Activated CD4-positive, alpha-beta memory T cell treated with anti-CD3 and anti-CD28 coated beads, Interleukin-2, amount 10 ng/mL, durations not matched to agents 7 days and 5 days (primary cell): Measurements from ENCODE around the gene XPO4. TPM values are rescaled to one million over a fixed set of nuclear protein-coding genes. Genes with fewer than 3 reads are reported as not detected.
A peak's percentile ranks its signal among the peaks of the same experiment; 100 is the strongest.
"Not testable (repeated sequence)": the region's sequence is repeated elsewhere in the genome, so short reads cannot be mapped to it uniquely, and the experiment has no call there.

Experiments used
- CTCF ChIA-PET: fragments of 350-600 bp; sonication (Branson Sonifier 250); formaldehyde crosslinking; loops from one replicate; lab custom pipeline; 2021; ENCODE audit warnings: antibody characterized with exemption, inconsistent platforms; lab: Charles Lee
- POLR2A ChIA-PET: fragments of 350-600 bp; sonication (Branson Sonifier 250); formaldehyde crosslinking; loops from one replicate; lab custom pipeline; 2021; ENCODE audit warnings: antibody characterized with exemption; lab: Charles Lee
- DNase-seq: peaks from one replicate; pipeline ENCODE4 v3.0.0-alpha.2; 2020
- H3K27ac Mint-ChIP-seq: one replicate; pipeline ENCODE4 v1.8.0; 2021; ENCODE audit warnings: mild to moderate bottlenecking, mixed read lengths
- H3K27me3 Mint-ChIP-seq: one replicate; pipeline ENCODE4 v1.8.0; 2021; ENCODE audit warnings: mixed read lengths
- H3K36me3 Mint-ChIP-seq: one replicate; pipeline ENCODE4 v1.8.0; 2021; ENCODE audit warnings: low read depth, mixed read lengths
- H3K4me1 Mint-ChIP-seq: one replicate; pipeline ENCODE4 v1.8.0; 2021; ENCODE audit warnings: mixed read lengths
- H3K4me3 Mint-ChIP-seq: one replicate; pipeline ENCODE4 v1.8.0; 2021; ENCODE audit warnings: mild to moderate bottlenecking, mixed read lengths
- H3K9me3 Mint-ChIP-seq: one replicate; pipeline ENCODE4 v1.8.0; 2021; ENCODE audit warnings: mixed read lengths
- total RNA-seq, 2 experiments: library from RNA; stranded (reverse); gene quantifications; one replicate each; pipeline ENCODE4 v1.2.3, GENCODE V29; 2021

XPO4 gene
- total RNA-seq, 2 experiments from 2014 or later: 16.4 to 16.8 TPM

DNA sequence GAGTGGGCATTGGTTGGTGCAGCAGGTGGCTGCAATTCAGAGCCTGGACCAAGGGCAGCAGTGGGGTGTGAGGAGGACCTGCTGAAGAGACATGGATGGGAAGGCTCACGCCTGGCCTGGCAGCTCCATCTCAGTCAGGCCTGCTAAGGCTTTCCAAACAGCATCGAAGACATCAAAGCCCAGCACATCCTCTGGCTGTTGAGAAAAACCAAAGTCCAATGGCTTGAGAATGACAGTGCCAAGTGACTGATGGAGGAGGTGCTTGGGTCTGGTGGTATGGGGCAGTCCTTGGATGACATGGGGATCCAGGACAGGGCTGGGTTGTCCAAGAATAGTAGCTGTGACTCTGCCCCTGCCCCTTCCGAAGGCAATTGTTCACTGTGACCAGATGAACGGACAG, 19.0 kb upstream of the XPO4 start:
- H3K36me3 Mint-ChIP-seq: no peaks in the 10 kb centered on the region
- CTCF ChIA-PET: interaction anchor here (0.9 kb wide), 1 partner anchor 11 kb away, joined by 3 read pairs; no protein-coding TSS in a partner anchor

DNA sequence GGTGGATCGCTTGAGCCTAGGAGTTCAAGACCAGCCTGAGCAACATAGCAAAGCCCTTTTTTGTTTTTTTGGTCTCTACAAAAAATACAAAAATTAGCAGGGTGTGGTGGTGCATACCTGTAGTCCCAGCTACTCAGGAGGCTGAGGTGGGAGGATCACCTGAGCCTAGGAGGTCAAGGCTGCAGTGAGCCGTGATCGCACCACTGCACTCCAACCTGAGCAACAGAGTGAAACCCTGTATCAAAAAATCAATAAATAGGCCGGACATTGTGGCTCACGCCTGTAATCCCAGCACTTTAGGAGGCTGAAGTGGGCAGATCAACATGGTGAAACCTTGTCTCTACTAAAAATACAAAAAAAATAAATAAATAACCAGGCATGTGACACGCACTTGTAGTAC, 13.1 kb upstream of the XPO4 start:
- H3K27me3 Mint-ChIP-seq, DNase-seq, H3K4me1 Mint-ChIP-seq, H3K27ac Mint-ChIP-seq, H3K36me3 Mint-ChIP-seq, POLR2A ChIA-PET, H3K4me3 Mint-ChIP-seq, H3K9me3 Mint-ChIP-seq: not testable (repeated sequence)
- CTCF ChIA-PET: interaction anchor here (0.6 to 1.0 kb wide), 2 partner anchors 11 to 31 kb away, joined by 3 read pairs; no protein-coding TSS in a partner anchor

More for the DNA sequence above, 19.0 kb upstream of the XPO4 start:
- Mint-ChIP-seq H3K4me1 (no peaks in the 10 kb centered on the region), H3K27ac (no peak overlapping the region), H3K4me3 (no peak overlapping the region), H3K27me3 (no peaks in the 10 kb centered on the region), H3K9me3 (no peaks in the 10 kb centered on the region)
- POLR2A ChIA-PET: interaction anchor here (1.3 kb wide), 1 partner anchor 19 kb away, joined by 3 read pairs; the partner anchor contains the start of gene XPO4
- DNase-seq: no peak

DNA sequence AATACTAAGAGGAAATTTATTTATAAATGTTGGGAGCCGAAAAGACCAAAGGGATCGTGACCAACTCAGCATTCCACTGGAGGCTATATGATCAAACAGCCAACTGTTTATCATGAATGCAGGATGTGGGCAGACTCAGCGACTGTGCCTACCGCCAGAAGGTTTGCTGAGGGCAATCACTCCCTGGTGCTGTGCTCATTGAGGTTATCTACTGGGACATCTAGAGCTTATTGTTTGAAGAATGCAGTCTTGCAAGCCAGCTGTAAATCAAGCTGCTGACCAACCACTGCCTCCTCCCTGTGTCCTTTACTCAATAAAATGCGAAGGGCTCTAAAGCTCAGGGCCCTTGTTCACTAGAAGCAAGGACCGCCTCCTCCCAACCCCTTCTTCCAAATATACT, 8.5 kb upstream of the XPO4 start:
- ChIA-PET POLR2A (interaction anchor here (1.8 kb wide), 1 partner anchor 10 kb away, joined by 4 read pairs; no protein-coding TSS in a partner anchor), CTCF (no interaction called here)
- no peaks in the 10 kb centered on the region for H3K36me3 Mint-ChIP-seq
- no peak overlapping the region for H3K27ac Mint-ChIP-seq
- no peak for DNase-seq
- H3K27me3 Mint-ChIP-seq: peaks cover 20% of the 10 kb centered on the region
- no peaks in the 10 kb centered on the region for H3K9me3 Mint-ChIP-seq
- H3K4me1 Mint-ChIP-seq: no peaks in the 10 kb centered on the region
- no peak overlapping the region for H3K4me3 Mint-ChIP-seq

GRCh38 chr13:20908714-20909497, 6.4 kb upstream of the XPO4 start:
- H3K4me3 Mint-ChIP-seq: no peak overlapping the region
- CTCF ChIA-PET: no interaction called here
- DNase-seq: no peak
- no peaks in the 10 kb centered on the region for H3K36me3 Mint-ChIP-seq
- POLR2A ChIA-PET: interaction anchor here (0.6 kb wide), 1 partner anchor 18 kb away, joined by 4 read pairs; no protein-coding TSS in a partner anchor
- peaks cover 20% of the 10 kb centered on the region for H3K27me3 Mint-ChIP-seq
- no peaks in the 10 kb centered on the region for H3K9me3 Mint-ChIP-seq
- peaks cover 2% of the 10 kb centered on the region for H3K4me1 Mint-ChIP-seq
- no peak overlapping the region for H3K27ac Mint-ChIP-seq

DNA sequence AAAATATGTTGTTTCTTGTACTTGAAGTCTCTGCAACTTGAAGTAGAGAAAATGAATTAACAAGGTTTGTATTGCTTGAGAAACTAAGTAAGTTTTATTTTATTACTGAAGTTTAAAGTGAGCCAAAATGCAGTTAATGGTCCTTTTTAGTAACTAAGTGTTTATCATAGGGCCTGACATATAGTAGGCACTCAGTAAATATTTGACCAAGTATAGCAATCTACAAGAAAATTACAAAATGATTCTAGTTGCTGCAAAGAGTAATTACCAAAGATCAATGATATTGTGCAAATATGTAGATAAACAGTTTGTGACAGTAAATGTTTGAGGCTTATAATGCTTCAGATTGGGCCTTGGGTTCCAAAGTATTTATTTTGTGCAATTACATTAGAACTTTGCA, 2.4 kb upstream of the XPO4 start:
- Mint-ChIP-seq H3K27me3 (peaks cover 13% of the 10 kb centered on the region), H3K9me3 (no peaks in the 10 kb centered on the region), H3K27ac (no peak overlapping the region), H3K4me3 (no peak overlapping the region), H3K4me1 (peaks cover 23% of the 10 kb centered on the region), H3K36me3 (peaks cover 6% of the 10 kb centered on the region)
- DNase-seq: no peak
- ChIA-PET POLR2A (no interaction called here), CTCF (interaction anchor here (1.2 kb wide), 1 partner anchor 20 kb away, joined by 3 read pairs; no protein-coding TSS in a partner anchor)

- Mint-ChIP-seq H3K27me3 (peaks cover 3% of the 10 kb centered on the region), H3K4me3 (peak overlapping the region; percentile 92), H3K36me3 (peaks cover 20% of the 10 kb centered on the region), H3K27ac (peak overlapping the region; percentile 89), H3K4me1 (peaks cover 36% of the 10 kb centered on the region), H3K9me3 (no peaks in the 10 kb centered on the region)
- POLR2A ChIA-PET: interaction anchor here (0.7 to 3.3 kb wide), 11 partner anchors 9 to 483 kb away, joined by 3 to 31 read pairs (median 5); partner anchors contain the start of genes EEF1AKMT1, MRPL57 and SKA3
- DNase-seq: no peak
- CTCF ChIA-PET: no interaction called here
Measured at GRCh38 chr13:20903164-20903475, 574 bp upstream of the XPO4 start.

DNA sequence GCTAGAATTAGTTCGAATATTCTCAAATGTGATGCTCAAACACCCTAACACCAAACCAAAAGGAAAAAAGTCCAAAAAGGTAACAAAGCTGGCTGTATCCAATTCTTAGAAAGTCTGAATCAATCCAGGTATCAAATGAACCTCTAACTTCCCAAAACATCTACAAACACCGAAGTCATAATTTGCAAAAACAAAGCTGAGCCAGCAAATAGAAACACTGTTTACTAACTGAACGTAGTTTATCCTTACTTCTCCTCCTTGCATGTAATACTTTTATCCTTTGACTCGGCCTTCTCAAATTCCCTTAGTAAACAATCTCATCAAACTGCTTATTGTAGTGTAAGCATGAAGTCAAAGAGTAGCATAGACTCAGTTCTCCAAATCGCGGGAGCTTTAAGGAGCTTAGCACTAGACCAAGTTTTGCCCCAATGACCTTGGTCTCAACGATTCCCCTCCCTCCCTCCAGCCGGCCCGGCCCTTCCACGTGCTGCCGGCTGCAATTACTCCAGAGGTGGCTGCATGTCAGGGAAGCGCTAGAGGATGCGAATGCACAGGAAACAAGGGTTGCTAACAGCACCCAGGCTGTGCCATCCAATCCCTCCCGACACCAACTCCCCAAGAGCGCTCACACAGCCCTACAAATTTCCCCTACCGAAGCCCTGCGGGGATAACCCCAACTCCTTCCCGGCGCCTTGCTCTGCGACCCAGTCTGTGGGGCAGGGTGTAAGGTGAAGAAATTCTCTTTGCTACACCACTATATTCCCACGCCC, 693 bp downstream of the XPO4 start:
- peak; percentile 33 for DNase-seq
- ChIA-PET POLR2A (interaction anchor here (0.5 to 3.3 kb wide), 15 partner anchors 7 to 833 kb away, joined by 3 to 31 read pairs (median 5); partner anchors contain the start of genes EEF1AKMT1, MRPL57 and SKA3), CTCF (interaction anchor here (1.0 to 1.7 kb wide), 3 partner anchors 10 to 74 kb away, joined by 3 to 5 read pairs (median 3); no protein-coding TSS in a partner anchor)
- Mint-ChIP-seq H3K27ac (peak overlapping the region; percentile 85), H3K4me3 (peak overlapping the region; percentile 91), H3K27me3 (no peaks in the 10 kb centered on the region), H3K9me3 (no peaks in the 10 kb centered on the region), H3K4me1 (peaks cover 36% of the 10 kb centered on the region), H3K36me3 (peaks cover 20% of the 10 kb centered on the region)

- Mint-ChIP-seq H3K36me3 (peaks cover 8% of the 10 kb centered on the region), H3K9me3 (no peaks in the 10 kb centered on the region), H3K4me3 (no peak overlapping the region), H3K4me1 (peaks cover 24% of the 10 kb centered on the region), H3K27me3 (no peaks in the 10 kb centered on the region), H3K27ac (no peak overlapping the region)
- no peak for DNase-seq
- POLR2A ChIA-PET: interaction anchor here (1.7 kb wide), 1 partner anchor 8 kb away, joined by 5 read pairs; the partner anchor contains the start of gene XPO4
- CTCF ChIA-PET: interaction anchor here (0.7 kb wide), 1 partner anchor 727 kb away, joined by 3 read pairs; no protein-coding TSS in a partner anchor
Measured at GRCh38 chr13:20894245-20894644, 8.3 kb downstream of the XPO4 start.

GRCh38 chr13:20891768-20892167, 10.8 kb downstream of the XPO4 start:
- H3K27ac Mint-ChIP-seq: peak overlapping the region; percentile 12
- no peak for DNase-seq
- H3K36me3 Mint-ChIP-seq: no peaks in the 10 kb centered on the region
- H3K4me1 Mint-ChIP-seq: peaks cover 18% of the 10 kb centered on the region
- no peaks in the 10 kb centered on the region for H3K9me3 Mint-ChIP-seq
- POLR2A ChIA-PET: interaction anchor here (4.0 kb wide), 1 partner anchor 10 kb away, joined by 31 read pairs; the partner anchor contains the start of gene XPO4
- CTCF ChIA-PET: interaction anchor here (0.6 to 1.5 kb wide), 3 partner anchors 10 to 63 kb away, joined by 3 to 6 read pairs (median 5); partner anchors contain the start of gene XPO4
- H3K27me3 Mint-ChIP-seq: no peaks in the 10 kb centered on the region
- H3K4me3 Mint-ChIP-seq: no peak overlapping the region

DNA sequence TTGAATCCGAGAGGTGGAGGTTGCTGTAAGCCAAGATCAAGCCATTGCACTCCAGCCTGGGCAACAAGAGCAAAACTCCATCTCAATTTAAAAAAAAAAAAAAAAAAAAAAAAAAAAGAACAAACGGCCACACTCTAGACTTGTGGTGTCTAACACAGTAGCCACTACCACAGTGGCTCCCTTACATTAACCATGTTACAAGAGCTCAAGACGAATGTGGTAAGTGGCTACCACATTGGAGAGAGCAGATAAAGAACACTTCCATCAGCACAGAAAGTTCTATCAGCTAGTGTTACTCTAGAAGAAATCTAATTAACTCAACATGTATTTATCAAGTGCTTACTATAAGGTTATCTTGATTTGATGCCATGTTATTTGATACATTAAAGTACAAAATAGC, 11.5 kb downstream of the XPO4 start:
- ChIA-PET POLR2A (interaction anchor here (4.0 kb wide), 1 partner anchor 11 kb away, joined by 31 read pairs; the partner anchor contains the start of gene XPO4), CTCF (interaction anchor here (0.6 to 1.5 kb wide), 8 partner anchors 11 to 873 kb away, joined by 3 to 6 read pairs (median 4); partner anchors contain the start of gene XPO4)
- peaks cover 18% of the 10 kb centered on the region for H3K4me1 Mint-ChIP-seq

DNA sequence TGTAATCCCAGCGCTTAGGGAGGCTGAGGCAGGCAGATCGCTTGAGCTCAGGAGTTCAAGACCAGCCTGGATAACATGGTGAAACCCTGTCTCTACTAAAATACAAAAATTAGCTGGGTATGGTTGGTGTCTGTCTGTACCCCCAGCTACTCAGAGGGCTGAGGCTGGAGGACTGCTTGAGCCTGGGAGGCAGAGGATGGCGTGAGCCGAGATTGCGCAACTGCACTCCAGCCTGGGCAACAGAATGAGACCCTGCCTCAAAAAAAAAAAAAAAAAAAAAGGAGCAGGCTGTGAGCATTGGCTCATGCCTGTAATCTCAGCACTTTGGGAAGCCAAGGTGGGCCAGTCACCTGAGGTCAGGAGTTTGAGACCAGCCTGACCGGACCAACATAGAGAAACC, 12.0 kb downstream of the XPO4 start:
- not testable (repeated sequence) for H3K27ac Mint-ChIP-seq, H3K36me3 Mint-ChIP-seq, DNase-seq, H3K4me3 Mint-ChIP-seq, H3K27me3 Mint-ChIP-seq, H3K9me3 Mint-ChIP-seq
- ChIA-PET POLR2A (interaction anchor here (4.0 kb wide), 1 partner anchor 11 kb away, joined by 31 read pairs; the partner anchor contains the start of gene XPO4), CTCF (interaction anchor here (0.7 to 1.5 kb wide), 5 partner anchors 11 to 698 kb away, joined by 3 to 6 read pairs (median 3); partner anchors contain the start of gene XPO4)
- H3K4me1 Mint-ChIP-seq: peaks cover 18% of the 10 kb centered on the region

More for the DNA sequence above, 11.5 kb downstream of the XPO4 start:
- no peaks in the 10 kb centered on the region for H3K27me3 Mint-ChIP-seq
- H3K36me3 Mint-ChIP-seq: no peaks in the 10 kb centered on the region
- no peak overlapping the region for H3K4me3 Mint-ChIP-seq
- DNase-seq: no peak
- H3K27ac Mint-ChIP-seq: no peak overlapping the region
- H3K9me3 Mint-ChIP-seq: no peaks in the 10 kb centered on the region

- CTCF ChIA-PET: no interaction called here
- DNase-seq: no peak
- Mint-ChIP-seq H3K4me1 (peaks cover 6% of the 10 kb centered on the region), H3K27ac (no peak overlapping the region), H3K4me3 (no peak overlapping the region), H3K9me3 (peaks cover under 1% of the 10 kb centered on the region), H3K27me3 (no peaks in the 10 kb centered on the region), H3K36me3 (peaks cover 15% of the 10 kb centered on the region)
- POLR2A ChIA-PET: no interaction called here
Measured at GRCh38 chr13:20882206-20882605, 20.3 kb downstream of the XPO4 start.
